GM20000 (cell line): ENCODE results near the gene SLC22A7.
"Not testable (repeated sequence)": the region's sequence is repeated elsewhere in the genome, so short reads cannot be mapped to it uniquely, and the experiment has no call there.

ENCODE experiments used
- DNase-seq: peaks from one replicate; pipeline ENCODE4 v3.0.0; 2012; ENCODE audit warnings: low spot score
- CTCF ChIP-seq: IDR thresholded peaks from 2 replicates; pipeline ENCODE4 v1.5.1; 2012; ENCODE audit warnings: mild to moderate bottlenecking, control low read depth; ENCODE audit errors: extremely low read depth, missing control alignments

SLC22A7 gene

GRCh38 chr6:43336382-43336781 lies 38.3 kb downstream of the SLC22A7 start:
- DNase-seq, result no peak
- no peak for TF ChIP-seq CTCF

DNA sequence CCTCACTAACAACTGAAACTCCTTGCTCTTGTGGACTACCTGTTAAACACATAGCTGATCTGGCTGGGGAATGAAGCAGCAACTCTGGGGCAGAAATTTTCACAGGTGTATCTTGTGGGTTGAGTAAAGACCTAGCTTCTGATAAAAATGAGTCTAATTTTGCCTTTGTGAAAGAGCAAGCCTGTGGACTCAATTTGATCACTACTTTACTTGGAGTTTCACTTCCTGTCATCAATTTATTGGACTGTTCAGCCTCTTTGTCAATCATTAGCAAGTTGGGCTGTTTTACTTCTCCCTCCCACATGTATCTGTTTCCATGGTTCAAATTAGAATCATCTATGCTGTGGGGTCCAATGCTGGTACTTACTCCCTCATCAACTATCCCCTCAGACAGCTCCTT lies 40.2 kb downstream of the SLC22A7 start:
- DNase-seq, result peak; percentile 32
- TF ChIP-seq CTCF, result no peak

DNA sequence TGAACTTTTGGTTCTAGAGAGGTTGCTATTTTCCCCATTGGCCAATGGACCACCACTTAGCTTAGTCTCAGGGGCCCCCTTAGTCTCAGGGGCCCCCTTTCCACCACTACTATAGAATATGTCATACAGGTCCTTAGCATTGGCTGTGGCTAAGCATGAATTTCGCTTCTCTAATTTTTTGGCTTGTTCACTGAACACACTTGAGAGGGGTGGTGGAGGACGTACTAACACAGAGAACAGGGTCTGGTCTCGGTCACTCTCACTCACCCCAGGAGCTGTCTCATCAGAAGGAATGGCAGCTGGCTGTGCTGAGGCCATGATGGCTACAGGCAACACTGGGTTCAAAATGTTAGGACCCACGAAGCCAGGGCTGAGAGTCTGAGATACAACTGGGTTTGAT lies 41.1 kb downstream of the SLC22A7 start:
- peak; percentile 51 for DNase-seq
- no peak for TF ChIP-seq CTCF

- not testable (repeated sequence) for DNase-seq
Observed at GRCh38 chr6:43346243-43346642, 48.2 kb downstream of the SLC22A7 start.

DNA sequence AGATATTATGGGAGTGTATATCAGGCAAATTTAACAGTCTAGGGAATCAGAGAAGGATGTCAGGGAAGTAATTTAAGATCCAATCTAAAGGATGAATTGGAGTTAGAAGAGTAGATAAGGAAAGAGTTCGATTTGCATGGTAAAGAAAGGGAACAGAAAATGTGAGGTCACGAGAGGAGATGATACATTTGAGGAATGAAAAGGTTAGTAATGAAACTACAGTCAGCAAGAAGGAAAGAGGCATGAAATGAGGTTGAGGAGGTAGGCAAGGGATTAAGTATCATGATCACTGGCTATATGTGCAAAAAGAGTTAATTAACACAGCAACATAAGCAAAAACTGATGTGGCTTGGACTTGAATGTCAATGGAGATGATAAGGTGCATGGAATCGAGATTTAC lies 49.0 kb downstream of the SLC22A7 start:
- DNase-seq, result no peak
- no peak for TF ChIP-seq CTCF

DNA sequence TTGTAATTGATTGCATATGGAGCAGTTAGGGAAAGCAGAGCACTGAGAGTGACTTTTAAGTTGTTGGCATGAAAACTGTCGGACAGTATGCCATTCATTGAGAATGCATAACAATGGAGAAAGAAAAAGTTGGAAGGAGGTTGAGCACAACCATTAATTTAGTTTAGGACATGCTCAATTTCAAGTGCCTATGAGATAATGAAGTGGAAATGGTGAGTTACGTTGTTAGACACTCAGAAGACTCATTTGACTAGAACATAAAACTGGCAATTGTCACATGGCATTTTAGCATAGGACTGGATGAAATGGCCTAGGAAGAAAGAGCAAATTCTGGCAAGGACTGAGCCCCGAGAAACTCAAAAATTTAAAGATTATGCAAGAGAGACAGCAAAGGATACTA lies 49.4 kb downstream of the SLC22A7 start:
- no peak for DNase-seq
- no peak for TF ChIP-seq CTCF

DNA sequence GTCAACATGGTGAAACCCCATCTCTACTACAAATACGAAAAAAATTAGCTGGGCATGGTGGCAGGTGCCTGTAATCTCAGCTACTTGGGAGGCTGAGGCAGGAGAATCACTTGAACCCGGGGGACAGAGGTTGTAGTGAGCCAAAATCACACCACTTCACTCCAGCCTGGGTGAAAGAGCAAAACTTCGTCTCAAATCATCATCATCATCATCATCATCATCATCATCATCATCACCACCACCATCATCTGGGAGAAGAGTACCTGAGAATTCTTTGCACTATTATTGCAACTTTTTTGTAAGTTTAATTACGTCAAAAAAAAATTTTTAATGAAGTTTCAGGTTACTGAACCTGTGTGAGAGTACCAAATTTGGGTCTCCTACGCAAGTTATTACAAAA lies 53.9 kb downstream of the SLC22A7 start:
- DNase-seq, result not testable (repeated sequence)
